ENCODE measurements around the gene PCDHB15. TPM values are rescaled to one million over a fixed set of nuclear protein-coding genes. Genes with fewer than 3 reads are reported as not detected.
"Not testable (repeated sequence)": the region's sequence is repeated elsewhere in the genome, so short reads cannot be mapped to it uniquely, and the experiment has no call there.

The PCDHB15 gene
- total RNA-seq, 1 donor: under 0.01 TPM

GRCh38 chr5:141236516-141237313 lies 8.5 kb upstream of the PCDHB15 start:
- no peak overlapping the region for H3K4me3 ChIP-seq (ENCODE audit: low read depth, low read length)
- DNase-seq (ENCODE audit: low read depth): no peak
- TF ChIP-seq CTCF (IDR thresholded peaks at IDR 0.05; ENCODE audit: insufficient read depth, low read depth, low read length): no peak

GRCh38 chr5:141241496-141241895 lies 3.7 kb upstream of the PCDHB15 start:
- H3K4me3 ChIP-seq (ENCODE audit: low read depth, low read length): no peak overlapping the region
- TF ChIP-seq CTCF (IDR thresholded peaks at IDR 0.05; ENCODE audit: insufficient read depth, low read depth, low read length): no peak
- DNase-seq (ENCODE audit: low read depth): no peak

- not testable (repeated sequence) for DNase-seq (ENCODE audit: low read depth)
These were observed 1.8 kb downstream of the PCDHB15 start for GRCh38 chr5:141246971-141247370.

DNA sequence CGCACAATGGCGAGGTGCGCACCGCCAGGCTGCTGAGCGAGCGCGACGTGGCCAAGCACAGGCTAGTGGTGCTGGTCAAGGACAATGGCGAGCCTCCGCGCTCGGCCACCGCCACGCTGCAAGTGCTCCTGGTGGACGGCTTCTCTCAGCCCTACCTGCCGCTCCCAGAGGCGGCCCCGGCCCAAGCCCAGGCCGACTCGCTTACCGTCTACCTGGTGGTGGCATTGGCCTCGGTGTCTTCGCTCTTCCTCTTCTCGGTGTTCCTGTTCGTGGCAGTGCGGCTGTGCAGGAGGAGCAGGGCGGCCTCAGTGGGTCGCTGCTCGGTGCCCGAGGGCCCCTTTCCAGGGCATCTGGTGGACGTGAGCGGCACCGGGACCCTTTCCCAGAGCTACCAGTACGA lies 2.2 kb downstream of the PCDHB15 start:
- not testable (repeated sequence) for DNase-seq (ENCODE audit: low read depth); H3K4me3 ChIP-seq (ENCODE audit: low read depth, low read length)

More at GRCh38 chr5:141246971-141247370, 1.8 kb downstream of the PCDHB15 start:
- not testable (repeated sequence) for H3K4me3 ChIP-seq (ENCODE audit: low read depth, low read length)

DNA sequence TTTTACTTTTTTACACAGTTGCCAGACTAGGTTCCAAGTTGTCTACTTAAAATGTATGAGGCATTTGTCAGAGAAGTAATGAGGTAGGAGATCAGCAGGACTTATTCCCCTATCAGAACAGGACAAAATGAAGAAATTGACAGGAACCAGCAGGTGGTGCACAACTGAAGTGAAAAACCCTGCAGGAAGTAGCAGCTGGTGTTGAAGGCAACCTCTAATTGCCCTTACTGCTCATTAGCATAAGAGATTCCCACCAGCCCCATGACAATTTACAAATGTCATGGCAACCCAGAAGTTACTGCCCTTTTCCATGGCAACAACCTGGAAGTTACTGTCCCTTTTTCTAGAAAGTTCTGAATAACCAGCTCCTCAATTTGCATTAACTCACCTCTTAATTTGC lies 5.4 kb downstream of the PCDHB15 start:
- no peak overlapping the region for H3K4me3 ChIP-seq (ENCODE audit: low read depth, low read length)
- DNase-seq (ENCODE audit: low read depth): no peak
- TF ChIP-seq CTCF (IDR thresholded peaks at IDR 0.05; ENCODE audit: insufficient read depth, low read depth, low read length): no peak

- no peak for TF ChIP-seq CTCF (IDR thresholded peaks at IDR 0.05; ENCODE audit: insufficient read depth, low read depth, low read length)
- no peak overlapping the region for H3K4me3 ChIP-seq (ENCODE audit: low read depth, low read length)
- DNase-seq (ENCODE audit: low read depth): no peak
These were observed 13.3 kb downstream of the PCDHB15 start for GRCh38 chr5:141258464-141258863.

- H3K4me3 ChIP-seq (ENCODE audit: low read depth, low read length): no peak overlapping the region
- no peak for DNase-seq (ENCODE audit: low read depth)
- TF ChIP-seq CTCF (IDR thresholded peaks at IDR 0.05; ENCODE audit: insufficient read depth, low read depth, low read length): no peak
These were observed 13.8 kb downstream of the PCDHB15 start for GRCh38 chr5:141258948-141259347.

Measured in fibroblast of villous mesenchyme (primary cell).